ENCODE results near the gene HM13.

The HM13 gene

DNA sequence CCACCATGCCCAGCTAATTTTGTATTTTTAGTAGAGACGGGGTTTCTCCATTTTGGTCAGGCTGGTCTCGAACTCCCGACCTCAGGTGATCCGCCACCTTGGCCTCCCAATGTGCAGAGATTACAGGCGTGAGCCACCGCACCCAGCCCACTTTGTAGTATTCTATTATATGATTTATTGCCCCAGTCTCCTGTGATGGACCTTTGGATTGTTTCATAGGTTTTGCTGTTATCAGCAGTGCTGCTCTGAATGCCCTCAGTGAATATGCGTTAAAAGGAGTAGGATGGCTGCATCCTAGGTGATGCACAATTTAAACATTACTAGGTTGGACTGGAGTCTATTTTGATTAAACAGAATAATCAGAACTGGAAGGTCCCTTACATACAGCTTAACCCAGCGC is 101.2 kb downstream of the HM13 start:
- no peak for FAIRE-seq

DNA sequence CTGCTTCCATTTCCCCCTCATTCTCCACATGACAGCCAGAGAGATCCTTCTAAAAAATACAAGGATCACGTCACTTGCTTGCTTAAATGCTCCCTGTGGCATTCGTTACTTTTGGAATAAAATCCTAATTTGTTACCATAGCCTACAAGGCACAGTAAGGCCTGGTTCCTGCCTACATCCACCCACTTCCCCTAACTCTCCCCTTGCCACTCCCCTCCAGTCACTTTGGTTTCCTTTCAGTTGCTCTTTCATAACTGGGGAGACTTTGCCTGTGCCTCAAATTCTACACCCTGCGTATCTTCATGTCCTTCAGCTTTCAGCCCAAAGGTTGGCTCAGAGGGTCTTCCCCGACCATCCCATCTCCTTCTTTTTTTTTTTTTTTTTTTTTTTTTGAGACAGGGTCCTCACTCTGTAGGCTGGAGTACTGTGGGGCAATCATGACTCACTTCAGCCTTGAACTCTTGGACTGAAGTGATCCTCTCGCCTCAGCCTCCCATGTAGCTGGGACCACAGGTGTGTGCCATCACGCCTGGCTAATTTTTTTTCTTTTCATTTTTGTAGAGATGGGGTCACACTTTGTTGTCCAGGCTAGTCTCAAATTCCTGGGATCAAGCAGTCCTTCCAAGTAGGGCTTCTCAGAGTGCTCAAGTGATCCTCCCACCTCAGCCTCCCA is 103.3 kb downstream of the HM13 start:
- no peak for FAIRE-seq

Data from A204.1 (cell line).